Measurements from ENCODE around the gene SPARCL1.

DNA sequence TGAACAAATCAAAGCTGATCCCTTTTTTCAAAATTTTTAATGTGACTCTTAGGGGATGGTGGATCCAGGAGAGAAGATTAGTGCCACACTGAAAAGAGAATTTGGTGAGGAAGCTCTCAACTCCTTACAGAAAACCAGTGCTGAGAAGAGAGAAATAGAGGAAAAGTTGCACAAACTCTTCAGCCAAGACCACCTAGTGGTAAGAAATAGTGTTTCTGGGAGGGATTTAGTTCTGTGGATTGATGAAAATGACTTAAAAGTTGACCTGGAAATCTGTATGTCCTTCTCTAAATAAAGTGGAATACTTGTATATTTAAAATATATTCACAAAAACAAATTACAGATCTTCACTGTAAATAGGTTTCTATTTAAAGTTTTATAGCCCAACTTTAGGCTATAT, 77.6 kb downstream of the SPARCL1 start:
- TF ChIP-seq GATA2 (IDR thresholded peaks at IDR 0.05; ENCODE audit: low read depth, low read length): no peak
- TF ChIP-seq GATA3 (IDR thresholded peaks at IDR 0.05; ENCODE audit: low read depth, low read length): no peak

All from SH-SY5Y (cell line).